Gastrocnemius medialis (tissue), 4 donors: ENCODE results near the gene STON1.

Experiments used
- POLR2A ChIP-seq, 2 donors: fragments of 450-650 bp; IDR thresholded peaks; one replicate each; pipeline ENCODE4 v1.6.1; 2017; ENCODE audit warnings: antibody characterized with exemption in 2 of 2, mild to moderate bottlenecking in 2 of 2, moderate library complexity in 2 of 2
- TF ChIP-seq, protein P1 (sequence below), 5 experiments: fragments of 450-650 bp in 3 of 5; fragments of 200-600 bp in 2 of 5; sonication (generic) in 2 of 5; IDR thresholded peaks in 4 of 5; conservative IDR thresholded peaks in 1 of 5; 1 replicate in 4 of 5; 2 replicates in 1 of 5; pipeline ENCODE4 v1.5.1; 2016 to 2019; ENCODE audit warnings: antibody characterized with exemption in 5 of 5, mild to moderate bottlenecking in 3 of 5, moderate library complexity in 3 of 5

DNA sequence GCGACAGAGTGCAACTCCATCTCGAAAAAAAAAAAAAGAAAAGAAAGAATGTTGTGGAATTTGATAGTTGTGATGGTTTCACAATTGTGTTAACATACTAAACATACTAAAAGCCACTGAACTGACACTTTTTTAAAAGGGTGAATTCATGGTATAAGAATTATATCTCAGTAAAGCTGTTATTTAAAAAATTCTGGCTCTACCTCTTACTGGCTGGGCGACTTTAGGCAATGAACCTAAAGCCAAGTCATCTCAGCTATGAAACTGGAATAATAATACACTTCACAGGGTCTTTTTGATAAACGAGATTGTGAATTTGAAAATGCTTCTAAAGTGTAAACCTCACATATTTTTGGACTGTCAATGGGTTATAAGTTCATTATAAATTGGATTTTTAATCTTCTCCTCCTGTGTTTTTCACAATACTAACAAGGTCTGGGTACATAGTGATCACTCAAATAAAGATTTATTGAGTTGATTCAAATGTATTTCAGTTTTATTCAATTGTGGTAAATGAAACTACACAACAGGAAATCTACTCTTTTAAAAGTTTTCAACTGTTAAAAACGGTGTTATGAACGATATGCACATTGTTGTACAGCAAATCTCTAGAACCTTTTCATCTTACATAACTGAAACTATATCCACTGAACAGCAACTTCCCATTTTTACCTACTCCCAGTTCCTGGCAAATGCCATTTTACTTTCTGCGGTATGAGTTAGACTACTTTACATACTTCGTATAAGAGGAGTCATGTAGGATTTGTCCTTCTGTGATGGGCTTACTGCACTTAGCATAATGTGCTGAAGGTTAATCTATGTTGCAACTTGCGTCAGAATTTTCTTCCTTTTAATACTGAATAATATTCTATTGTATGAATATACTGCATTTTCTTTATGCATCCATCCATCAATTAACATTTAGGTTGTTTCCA lies 44.7 kb downstream of the STON1 start:
- TF ChIP-seq, protein P1, sequence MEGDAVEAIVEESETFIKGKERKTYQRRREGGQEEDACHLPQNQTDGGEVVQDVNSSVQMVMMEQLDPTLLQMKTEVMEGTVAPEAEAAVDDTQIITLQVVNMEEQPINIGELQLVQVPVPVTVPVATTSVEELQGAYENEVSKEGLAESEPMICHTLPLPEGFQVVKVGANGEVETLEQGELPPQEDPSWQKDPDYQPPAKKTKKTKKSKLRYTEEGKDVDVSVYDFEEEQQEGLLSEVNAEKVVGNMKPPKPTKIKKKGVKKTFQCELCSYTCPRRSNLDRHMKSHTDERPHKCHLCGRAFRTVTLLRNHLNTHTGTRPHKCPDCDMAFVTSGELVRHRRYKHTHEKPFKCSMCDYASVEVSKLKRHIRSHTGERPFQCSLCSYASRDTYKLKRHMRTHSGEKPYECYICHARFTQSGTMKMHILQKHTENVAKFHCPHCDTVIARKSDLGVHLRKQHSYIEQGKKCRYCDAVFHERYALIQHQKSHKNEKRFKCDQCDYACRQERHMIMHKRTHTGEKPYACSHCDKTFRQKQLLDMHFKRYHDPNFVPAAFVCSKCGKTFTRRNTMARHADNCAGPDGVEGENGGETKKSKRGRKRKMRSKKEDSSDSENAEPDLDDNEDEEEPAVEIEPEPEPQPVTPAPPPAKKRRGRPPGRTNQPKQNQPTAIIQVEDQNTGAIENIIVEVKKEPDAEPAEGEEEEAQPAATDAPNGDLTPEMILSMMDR (IDR thresholded peaks at IDR 0.05 in 4 of 5, conservative IDR thresholded peaks at IDR 0.05 in 1 of 5), result no peak
- TF ChIP-seq POLR2A (IDR thresholded peaks at IDR 0.05), result no peak
